Caki2 (cell line): ENCODE measurements around the gene WDR20. TPM values are rescaled to one million over a fixed set of nuclear protein-coding genes. Genes with fewer than 3 reads are reported as not detected.
"Not testable (repeated sequence)": the region's sequence is repeated elsewhere in the genome, so short reads cannot be mapped to it uniquely, and the experiment has no call there.

ENCODE experiments used
- DNase-seq: peaks from one replicate; pipeline ENCODE4 v3.0.0-alpha.2; 2015; ENCODE audit warnings: low read depth
- in situ Hi-C: cut with HindIII; loops from 2 replicates; pipeline ENCODE4 v1.10.0; 2016; ENCODE audit warnings: low sequenced_read_pairs, low pct_unique_long_range_greater_than_20kb, mixed read lengths
- total RNA-seq: library from RNA; depleted of rRNA; stranded (reverse); fragments of >200 nt; shearing (Covaris generic); gene quantifications from 2 replicates; pipeline ENCODE4 v1.2.3, GENCODE V29; 2014; ENCODE audit warnings: low replicate concordance

Gene WDR20
- total RNA-seq, 1 experiment from 2014 or later, result 17.0 TPM

DNA sequence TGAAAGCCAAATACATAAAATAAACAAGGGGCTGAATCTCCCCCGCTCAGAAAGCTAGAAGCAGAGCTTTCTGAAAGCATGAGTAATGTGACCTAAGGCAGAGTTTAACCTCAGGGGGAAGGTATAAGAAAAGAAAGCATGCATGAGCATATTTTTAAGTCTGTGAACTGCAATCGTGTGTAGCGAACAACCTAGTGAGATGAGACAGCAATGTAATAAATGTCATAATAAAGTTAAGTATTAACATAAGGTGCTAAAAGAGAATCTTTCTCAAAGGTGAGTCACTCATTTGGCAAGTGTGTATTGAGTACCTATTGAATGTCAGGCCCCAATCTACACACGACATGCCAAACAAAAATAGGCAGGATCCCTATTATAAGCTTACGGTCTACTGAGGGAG lies 14.2 kb upstream of the WDR20 start:
- in situ Hi-C loops, result no loop called here
- peak; percentile 87 for DNase-seq

DNA sequence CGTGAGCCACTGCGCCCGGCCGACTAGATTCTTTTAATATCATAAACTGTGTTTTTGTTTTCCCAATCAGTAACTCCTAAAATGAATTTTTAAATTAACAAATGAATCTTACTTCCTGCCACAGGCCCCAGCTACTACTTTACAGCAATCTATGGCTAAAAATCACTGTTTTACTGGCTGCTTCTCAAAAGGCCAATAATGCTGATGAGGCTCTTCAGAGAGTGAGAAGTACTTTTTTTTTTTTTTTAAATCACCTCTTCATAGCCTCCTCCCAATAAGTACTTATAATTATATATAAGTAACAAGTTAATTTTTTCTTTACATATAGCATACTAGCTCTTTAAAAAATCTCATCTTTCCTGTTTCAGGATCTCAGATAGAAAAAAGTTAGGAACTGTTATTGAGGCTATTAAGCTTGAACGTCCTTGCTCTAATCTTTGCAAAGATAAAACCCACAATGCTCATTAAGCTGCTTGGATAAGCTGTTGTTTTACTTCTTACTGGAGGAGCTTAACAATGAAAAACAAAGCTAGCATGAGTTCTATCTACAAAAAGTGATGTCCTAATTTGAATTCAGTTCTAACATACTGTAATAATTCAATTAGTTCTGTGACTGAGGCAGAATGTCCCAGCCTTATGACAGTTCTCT lies 12.8 kb upstream of the WDR20 start:
- no peak for DNase-seq
- in situ Hi-C loops, result no loop called here

DNA sequence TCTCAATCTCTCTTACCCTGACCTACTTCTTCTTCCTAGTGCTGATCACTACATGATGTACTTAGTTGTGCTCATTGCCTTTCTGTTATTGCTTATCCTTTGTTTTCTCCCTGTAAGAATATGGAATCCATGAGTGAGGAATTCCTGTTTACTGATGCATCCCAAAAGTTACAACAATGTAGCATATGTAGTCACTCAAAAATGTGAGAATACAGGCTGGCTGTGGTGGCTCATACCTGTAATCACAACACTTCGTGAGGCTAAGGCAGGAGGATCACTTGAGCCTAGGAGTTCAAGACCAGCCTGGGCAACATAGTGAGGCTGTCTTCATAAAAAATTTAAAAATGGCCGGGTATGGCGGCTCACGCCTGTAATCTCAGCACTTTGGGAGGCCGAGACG lies 8.0 kb upstream of the WDR20 start:
- in situ Hi-C loops, result no loop called here

DNA sequence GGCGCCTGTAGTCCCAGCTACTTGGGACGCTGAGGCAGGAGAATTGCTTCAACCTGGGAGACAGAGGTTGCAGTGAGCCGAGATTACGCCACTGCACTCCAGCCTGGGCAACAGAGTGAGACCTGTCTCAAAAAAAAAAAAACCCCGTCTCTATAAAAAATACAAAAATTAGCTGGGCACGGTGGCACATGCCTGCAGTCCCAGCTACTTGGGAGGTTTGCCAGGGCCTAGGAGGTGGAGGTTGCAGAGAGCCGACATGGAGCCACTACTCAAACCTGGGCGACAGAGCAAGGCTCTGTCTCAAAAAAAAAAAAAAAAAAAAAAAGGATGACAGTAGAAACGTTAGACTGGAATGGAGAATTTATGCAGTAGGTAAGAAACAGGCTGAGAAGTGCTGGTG lies 5.7 kb upstream of the WDR20 start:
- in situ Hi-C loops, DNase-seq: not testable (repeated sequence)

More for the DNA sequence above, 8.0 kb upstream of the WDR20 start:
- no peak for DNase-seq

DNA sequence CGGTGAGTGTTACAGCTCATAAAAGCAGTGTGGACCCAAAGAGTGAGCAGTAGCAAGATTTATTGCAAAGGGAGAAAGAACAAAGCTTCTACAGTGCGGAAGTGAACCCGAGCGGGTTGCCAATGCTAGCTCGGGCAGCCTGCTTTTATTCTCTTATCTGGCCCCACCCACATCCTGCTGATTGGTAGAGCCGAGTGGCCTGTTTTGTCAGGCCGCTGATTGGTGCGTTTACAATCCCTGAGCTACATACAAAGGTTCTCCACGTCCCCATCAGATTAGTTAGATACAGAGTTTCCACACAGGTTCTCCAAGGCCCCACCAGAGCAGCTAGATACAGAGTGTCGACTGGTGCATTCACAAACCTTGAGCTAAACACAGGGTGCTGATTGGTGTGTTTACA lies 5.0 kb upstream of the WDR20 start:
- in situ Hi-C loops, DNase-seq: not testable (repeated sequence)

DNA sequence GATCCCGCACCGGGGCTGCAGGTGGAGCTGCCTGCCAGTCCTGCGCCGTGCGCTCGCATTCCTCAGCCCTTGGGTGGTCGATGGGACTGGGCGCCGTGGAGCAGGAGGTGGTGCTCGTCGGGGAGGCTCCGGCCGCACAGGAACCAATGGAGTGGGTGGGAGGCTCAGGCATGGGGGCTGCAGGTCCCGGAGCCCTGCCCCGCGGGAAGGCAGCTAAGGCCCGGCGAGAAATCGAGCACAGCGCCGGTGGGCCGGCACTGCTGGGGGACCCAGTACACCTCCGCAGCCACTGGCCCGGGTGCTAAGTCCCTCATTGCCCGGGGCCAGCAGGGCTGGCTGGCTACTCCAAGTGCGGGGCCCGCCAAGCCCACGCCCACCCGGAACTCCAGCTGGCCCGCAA lies 4.2 kb upstream of the WDR20 start:
- DNase-seq, in situ Hi-C loops: not testable (repeated sequence)

DNA sequence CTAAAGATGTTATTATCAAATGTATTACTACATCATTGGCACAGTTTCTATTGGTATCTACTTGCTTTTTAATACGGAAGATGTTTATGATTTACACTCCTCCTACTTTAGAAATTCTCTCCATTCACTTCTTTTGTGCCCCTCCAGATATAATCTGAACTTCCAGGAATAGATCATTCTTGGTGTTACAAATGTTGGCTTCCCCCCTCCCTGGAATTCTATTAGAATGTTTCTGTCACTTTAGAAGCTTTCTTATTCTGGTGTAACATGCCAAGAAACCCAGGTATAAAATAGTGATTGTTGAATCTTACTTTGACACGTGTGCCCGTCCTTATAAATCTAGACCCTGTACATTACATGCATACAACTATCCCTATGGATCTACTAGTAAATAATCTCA lies 1.2 kb upstream of the WDR20 start:
- no peak for DNase-seq
- in situ Hi-C loops, result no loop called here

DNA sequence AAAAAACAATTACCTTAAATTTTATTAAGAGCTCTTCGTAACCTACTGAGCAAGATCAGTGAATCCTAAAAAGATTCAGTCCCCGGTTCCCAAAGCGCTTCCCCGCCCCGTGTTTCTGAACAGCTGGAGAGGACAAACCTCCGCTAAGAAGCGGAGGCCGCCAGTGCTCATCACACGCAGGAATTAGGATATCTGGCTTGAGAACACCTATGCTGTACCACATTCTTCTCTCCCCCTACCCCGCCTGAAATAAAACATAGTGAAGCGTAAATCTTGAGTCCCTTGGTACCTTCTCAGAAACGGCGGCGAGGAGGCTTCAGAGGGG lies 774 bp upstream of the WDR20 start:
- in situ Hi-C loops, result no loop called here
- no peak for DNase-seq

DNA sequence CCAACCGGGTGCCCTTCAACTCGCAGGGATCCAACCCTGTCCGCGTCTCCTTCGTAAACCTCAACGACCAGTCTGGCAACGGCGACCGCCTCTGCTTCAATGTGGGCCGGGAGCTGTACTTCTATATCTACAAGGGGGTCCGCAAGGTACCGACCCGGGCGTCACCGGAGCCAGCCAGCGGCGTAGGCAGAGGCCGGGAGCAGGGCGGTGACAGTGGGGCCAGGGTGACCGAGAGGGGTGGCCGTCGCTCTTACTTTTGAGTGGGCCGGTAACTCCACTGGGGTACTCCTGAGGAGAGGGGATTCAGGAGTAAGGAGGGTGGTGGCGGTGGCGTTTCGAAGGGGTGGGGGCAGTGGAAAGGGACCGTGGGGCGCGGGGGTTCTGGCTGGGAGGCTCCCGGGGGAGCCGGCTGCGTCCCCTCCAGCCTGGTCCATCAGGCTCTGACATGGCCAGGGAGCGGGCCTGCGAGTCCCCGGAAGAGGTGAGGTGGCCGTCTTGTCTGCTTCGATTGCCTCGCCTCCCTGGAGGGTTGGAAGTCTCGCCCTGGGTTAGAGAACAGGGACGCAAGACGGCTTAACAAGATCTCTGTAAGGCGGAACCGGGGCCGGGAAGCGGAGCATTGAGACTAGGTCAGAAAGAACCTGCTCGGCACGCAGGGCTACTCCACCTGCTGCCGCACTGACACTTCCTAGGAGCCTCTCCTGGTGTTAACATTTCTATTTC lies 491 bp downstream of the WDR20 start:
- no peak for DNase-seq
- in situ Hi-C loops, result no loop called here

DNA sequence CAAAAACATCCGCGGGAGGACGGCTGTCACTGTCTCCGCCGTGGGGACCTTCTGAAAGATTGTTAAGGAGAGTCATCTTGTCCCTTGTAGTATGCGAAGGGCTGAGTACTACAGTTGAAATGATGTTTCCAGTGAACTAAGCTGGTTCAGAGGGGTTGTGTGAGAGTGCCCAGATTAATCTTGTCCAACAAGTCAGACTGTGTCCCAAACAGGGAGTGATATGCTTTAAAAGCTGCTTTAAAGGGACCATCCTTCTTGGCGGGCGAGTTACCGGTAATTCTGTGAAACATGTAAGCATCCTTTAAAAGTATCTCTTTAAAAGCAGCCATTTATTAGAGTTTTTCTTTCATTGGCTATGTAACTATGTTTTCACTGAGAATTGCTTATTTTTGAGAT lies 1.1 kb downstream of the WDR20 start:
- in situ Hi-C loops, result no loop called here
- DNase-seq, result no peak

DNA sequence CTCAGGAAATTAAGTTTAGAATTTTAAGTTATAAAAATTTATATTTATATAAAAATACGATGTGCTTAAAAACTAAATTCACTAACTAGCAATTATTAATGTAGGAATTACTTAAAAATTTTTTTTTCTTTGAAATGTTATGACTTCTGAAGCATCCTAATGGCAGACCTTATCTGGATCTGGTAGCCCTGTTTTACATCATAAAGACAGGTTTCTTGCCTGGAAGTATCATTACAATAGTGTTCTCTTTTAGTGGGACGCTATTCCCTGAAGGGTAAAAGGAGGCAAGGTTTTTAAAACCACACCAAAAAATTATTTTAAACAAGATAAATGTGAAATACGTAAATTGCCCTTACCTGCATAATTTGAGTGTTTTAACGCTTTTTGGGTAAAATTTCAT lies 2.1 kb downstream of the WDR20 start:
- in situ Hi-C loops, result no loop called here
- DNase-seq, result no peak

DNA sequence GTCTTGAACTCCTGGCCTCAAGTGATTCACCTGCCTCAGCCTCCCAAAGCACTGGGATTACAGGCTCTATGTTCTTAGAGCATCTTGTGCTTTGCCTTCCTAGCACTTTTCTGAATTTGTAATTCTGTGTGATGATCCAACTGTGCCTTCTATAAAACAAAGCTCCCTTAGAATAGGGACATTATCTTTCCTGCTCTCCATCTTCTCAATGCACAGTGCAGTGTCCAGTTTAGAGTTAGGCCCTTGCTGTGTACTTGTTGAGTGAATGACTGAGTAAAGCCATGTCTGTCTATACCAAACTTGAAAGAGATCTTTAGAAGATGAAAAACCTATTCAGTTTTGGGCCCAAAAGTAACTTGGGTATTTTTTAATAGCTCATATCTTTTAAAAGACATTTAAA lies 5.2 kb downstream of the WDR20 start:
- no peak for DNase-seq
- in situ Hi-C loops, result no loop called here

DNA sequence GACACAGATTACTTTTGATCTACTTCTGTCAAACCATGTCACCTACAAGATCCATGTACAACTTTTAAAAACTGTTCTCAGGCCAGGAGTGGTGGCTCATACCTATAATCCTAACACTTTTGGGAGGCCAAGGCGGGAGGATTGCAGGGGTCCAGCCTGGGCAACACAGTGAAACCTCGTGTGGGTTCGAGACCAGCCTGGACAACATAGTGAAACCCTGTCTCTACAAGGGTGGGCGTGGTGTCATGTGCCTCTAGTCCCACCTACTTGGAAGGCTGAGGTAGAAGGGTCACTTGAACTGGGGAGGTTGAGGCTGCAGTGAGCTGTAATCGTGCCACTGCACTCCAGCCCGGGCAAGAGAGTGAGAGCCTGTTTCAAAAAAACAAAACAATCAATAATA lies 5.7 kb downstream of the WDR20 start:
- in situ Hi-C loops, result no loop called here
- no peak for DNase-seq

DNA sequence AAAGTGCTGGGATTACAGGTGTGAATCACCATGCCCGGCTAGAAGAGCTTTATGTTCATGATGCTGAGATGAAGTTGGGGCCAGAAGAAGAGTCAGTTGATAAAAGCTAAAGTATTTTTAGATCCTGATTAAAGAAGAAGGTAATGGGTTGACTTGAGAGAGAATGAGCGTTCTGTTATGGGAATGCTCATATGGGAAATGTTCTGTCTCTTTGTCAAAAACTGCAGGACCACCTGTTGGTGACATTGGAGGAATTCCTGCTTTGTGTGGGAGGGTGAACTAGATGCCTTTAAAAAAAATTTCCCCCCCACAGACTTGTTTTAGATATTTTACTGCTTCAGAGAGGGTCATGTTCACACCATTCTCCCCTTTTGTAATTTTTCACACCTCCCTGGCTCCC lies 6.7 kb downstream of the WDR20 start:
- in situ Hi-C loops, result no loop called here
- no peak for DNase-seq

DNA sequence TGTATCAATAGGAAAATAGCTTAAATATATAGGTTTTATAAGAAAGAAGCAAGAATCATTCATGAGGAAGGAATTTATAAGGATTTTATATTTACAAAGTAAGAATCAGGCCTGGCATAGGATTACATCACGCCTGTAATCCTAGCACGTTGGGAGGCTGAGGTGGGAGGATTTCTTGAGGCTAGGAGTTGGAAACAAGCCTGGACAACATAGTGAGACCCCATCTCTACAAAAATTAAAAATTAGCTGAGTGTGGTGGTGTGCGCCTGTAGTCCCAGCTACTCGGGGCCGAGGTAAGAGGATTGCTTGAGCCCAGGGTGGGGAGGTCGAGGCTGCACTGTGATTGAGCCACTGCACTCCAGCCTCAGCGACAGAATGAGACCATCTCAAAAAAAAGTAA lies 10.4 kb downstream of the WDR20 start:
- no peak for DNase-seq
- in situ Hi-C loops, result no loop called here

DNA sequence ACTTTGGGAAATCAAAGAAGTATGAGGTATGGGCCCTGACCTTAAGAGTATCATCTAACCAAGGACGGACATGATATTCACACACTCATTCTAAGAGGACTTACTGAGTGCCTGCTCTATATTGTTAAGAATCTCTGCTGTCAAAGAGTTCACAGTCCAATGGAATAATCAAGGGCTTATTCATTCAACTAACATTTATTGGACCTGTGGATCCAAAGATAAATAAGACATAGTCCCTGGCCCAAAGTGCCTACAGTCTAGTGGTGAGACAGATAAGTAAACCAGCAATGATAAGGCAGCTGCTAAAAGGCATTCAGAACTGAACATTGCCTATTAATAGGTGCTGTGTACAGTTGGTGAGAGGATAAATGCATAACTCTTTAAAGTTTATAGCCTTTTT lies 11.0 kb downstream of the WDR20 start:
- no peak for DNase-seq
- in situ Hi-C loops, result no loop called here

DNA sequence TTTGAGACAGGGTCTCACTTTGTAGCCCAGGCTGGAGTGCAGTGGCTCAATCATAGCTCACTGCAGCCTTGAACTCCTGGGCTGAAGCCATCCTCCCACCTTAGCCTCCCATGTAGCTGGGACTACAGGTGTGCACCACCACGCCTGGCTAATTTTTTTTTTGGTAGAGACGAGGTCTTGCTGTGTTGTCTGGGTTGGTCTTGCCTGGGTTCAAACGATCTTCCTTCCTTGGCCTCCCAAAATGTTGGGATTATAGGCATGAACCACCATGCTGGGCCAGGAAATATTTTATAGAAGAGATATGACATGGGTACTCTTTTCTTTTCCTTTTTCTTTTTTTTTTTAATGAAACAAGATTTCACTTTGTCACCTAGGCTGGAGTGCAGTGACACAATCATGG lies 11.7 kb downstream of the WDR20 start:
- DNase-seq, in situ Hi-C loops: not testable (repeated sequence)

DNA sequence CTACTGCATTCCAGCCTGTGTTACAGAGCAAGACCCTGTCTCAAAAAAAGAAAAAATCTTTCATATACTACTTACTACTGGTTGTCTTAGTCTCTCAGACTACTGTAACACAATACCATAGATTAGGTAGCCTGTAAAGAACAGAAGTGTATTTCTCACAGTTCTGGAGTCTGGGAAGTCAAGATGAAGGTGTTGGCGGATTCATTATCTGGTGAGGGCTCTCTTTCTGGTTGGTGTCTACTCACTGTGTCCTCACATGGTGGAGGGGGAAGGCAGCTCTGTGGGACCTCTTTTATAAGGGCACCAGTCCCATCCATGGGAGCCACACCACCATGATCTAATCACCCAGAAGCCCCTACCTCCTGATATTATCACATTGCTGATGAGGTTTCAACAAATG lies 14.4 kb downstream of the WDR20 start:
- DNase-seq, result no peak
- in situ Hi-C loops, result no loop called here

DNA sequence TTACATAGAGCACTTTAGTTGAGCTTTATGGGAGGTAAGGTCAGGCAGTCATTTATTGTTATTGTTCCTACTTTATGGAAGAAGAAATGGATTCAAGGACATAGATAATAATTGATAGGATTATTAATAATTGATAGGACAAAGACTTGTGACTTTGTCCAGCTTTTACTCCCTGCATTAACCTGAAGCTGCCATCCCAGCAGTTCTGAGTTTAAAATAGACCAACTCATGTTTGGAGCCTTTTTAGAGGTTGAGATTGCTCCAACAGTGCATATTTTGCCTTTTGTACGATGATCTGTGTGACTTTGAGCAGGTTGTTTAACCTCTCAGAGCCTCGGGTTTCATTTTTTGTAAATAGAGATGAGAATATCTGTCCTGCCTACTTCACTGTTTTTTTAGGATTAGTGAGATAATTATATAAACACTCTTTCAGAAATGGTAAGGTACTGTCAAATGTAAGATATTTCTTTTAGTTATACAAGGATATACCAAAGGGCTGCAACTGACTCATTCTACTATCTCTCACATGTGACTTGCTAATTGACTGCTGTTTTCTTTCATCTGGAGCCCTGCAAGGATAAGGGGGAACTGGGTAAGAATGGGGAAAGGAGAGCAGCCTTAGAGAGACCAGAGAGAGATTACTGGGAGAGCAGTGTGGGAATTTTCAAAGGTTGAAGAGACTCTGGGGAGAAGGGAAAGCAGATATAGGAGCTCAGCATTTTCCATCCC lies 15.3 kb downstream of the WDR20 start:
- peak; percentile 64 for DNase-seq
- in situ Hi-C loops, result no loop called here

DNA sequence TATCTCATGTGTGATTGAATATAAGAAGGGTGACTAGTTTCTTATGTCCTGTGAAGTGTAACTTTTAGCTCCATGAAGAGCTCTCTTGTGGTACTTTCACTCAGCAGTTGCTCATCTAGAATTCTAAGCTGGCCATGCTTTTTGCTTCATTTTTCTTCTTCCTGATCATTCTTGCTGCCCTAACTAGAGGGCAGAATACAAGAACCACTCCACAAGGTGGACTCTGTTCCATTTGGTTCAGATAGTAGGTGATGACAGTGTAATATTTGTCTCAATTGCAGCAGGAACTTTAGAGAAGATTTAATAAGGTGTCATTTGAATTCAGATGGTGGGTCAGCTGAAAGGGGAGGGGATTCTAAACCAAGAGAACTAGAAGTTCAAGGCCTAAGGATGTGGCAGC lies 17.6 kb downstream of the WDR20 start:
- in situ Hi-C loops, result no loop called here
- no peak for DNase-seq
